PFSK-1 (cell line): ENCODE results near the gene BTBD9.

Experiments
- POLR2AphosphoS5 ChIP-seq: IDR thresholded peaks from 2 replicates; pipeline ENCODE4 v1.6.1; 2012; ENCODE audit warnings: low read depth, mild to moderate bottlenecking, control low read depth, low read length, moderate library complexity
- SIN3A ChIP-seq: IDR thresholded peaks from 2 replicates; pipeline ENCODE4 v1.6.1; 2012; ENCODE audit warnings: mild to moderate bottlenecking, low read length, moderate library complexity, borderline replicate concordance; ENCODE audit not compliant: insufficient read depth
- TAF1 ChIP-seq: IDR thresholded peaks from 2 replicates; pipeline ENCODE4 v1.6.1; 2012; ENCODE audit warnings: low read length, control low read depth, borderline replicate concordance; ENCODE audit not compliant: insufficient read depth

GRCh38 chr6:38179300-38179699, 460.4 kb downstream of the BTBD9 start:
- TF ChIP-seq POLR2AphosphoS5 (no peak), SIN3A (no peak), TAF1 (no peak)
